ENCODE data around the gene MRPS2. TPM values are rescaled to one million over a fixed set of nuclear protein-coding genes. Genes with fewer than 3 reads are reported as not detected.

MRPS2 gene
- total RNA-seq, 4 donors from 2014 or later: 21.4 to 37.6 (median 25.6) TPM

- H3K4me3 ChIP-seq: no peak overlapping the region
- H3K27ac ChIP-seq: no peak overlapping the region
- 83% methylated on average over 5 of the region's 11 CpGs; no CpG with 5 or more reads in 1 of the 2 donors for WGBS, 2 donors (ENCODE audit: low coverage in 1 of 2)
- no peaks in the 10 kb centered on the region for H3K9me3 ChIP-seq
- TF ChIP-seq CTCF (IDR thresholded peaks at IDR 0.05): no peak
- TF ChIP-seq POLR2A (IDR thresholded peaks at IDR 0.05): no peak
- TF ChIP-seq POLR2AphosphoS5 (IDR thresholded peaks at IDR 0.05): no peak
- TF ChIP-seq EP300 (IDR thresholded peaks at IDR 0.05): no peak
- H3K27me3 ChIP-seq: peaks cover 73% of the 10 kb centered on the region
- no peaks in the 10 kb centered on the region for H3K36me3 ChIP-seq
- ATAC-seq: no peak
- H3K4me1 ChIP-seq: no peaks in the 10 kb centered on the region
These were observed 21.2 kb downstream of the MRPS2 start for GRCh38 chr9:135521608-135522095.

- peaks cover 77% of the 10 kb centered on the region for H3K27me3 ChIP-seq
- H3K4me3 ChIP-seq: no peak overlapping the region
- ATAC-seq: no peak
- no peak overlapping the region for H3K27ac ChIP-seq
- 50 to 75% methylated on average over 2 to 8 of the region's 16 CpGs for WGBS, 2 donors (ENCODE audit: low coverage in 1 of 2)
- H3K9me3 ChIP-seq: no peaks in the 10 kb centered on the region
- TF ChIP-seq CTCF (IDR thresholded peaks at IDR 0.05) (no peak), POLR2AphosphoS5 (IDR thresholded peaks at IDR 0.05) (no peak), POLR2A (IDR thresholded peaks at IDR 0.05) (no peak), EP300 (IDR thresholded peaks at IDR 0.05) (no peak)
- H3K4me1 ChIP-seq: no peaks in the 10 kb centered on the region
- no peaks in the 10 kb centered on the region for H3K36me3 ChIP-seq
These were observed 21.8 kb downstream of the MRPS2 start for GRCh38 chr9:135522137-135522877.

- H3K4me1 ChIP-seq: no peaks in the 10 kb centered on the region
These were observed 22.4 kb downstream of the MRPS2 start for GRCh38 chr9:135522931-135523330.

GRCh38 chr9:135523521-135524129, 23.1 kb downstream of the MRPS2 start:
- WGBS, 2 donors (ENCODE audit: low coverage in 1 of 2): no CpG with 5 or more reads among the region's 21 CpGs

More at GRCh38 chr9:135522931-135523330, 22.4 kb downstream of the MRPS2 start:
- H3K4me3 ChIP-seq: no peak overlapping the region
- peaks cover 78% of the 10 kb centered on the region for H3K27me3 ChIP-seq
- no peak overlapping the region for H3K27ac ChIP-seq
- WGBS, 2 donors (ENCODE audit: low coverage in 1 of 2): 0% methylated on average over 1 of the region's 17 CpGs; no CpG with 5 or more reads in 1 of the 2 donors
- no peaks in the 10 kb centered on the region for H3K9me3 ChIP-seq
- no peak for ATAC-seq
- no peaks in the 10 kb centered on the region for H3K36me3 ChIP-seq
- TF ChIP-seq POLR2A (IDR thresholded peaks at IDR 0.05) (no peak), POLR2AphosphoS5 (IDR thresholded peaks at IDR 0.05) (no peak), EP300 (IDR thresholded peaks at IDR 0.05) (no peak), CTCF (IDR thresholded peaks at IDR 0.05) (no peak)

More at GRCh38 chr9:135523521-135524129, 23.1 kb downstream of the MRPS2 start:
- H3K9me3 ChIP-seq: no peaks in the 10 kb centered on the region
- no peak overlapping the region for H3K27ac ChIP-seq
- no peaks in the 10 kb centered on the region for H3K4me1 ChIP-seq
- no peak overlapping the region for H3K4me3 ChIP-seq
- TF ChIP-seq POLR2A (IDR thresholded peaks at IDR 0.05) (no peak), POLR2AphosphoS5 (IDR thresholded peaks at IDR 0.05) (no peak), CTCF (IDR thresholded peaks at IDR 0.05) (no peak), EP300 (IDR thresholded peaks at IDR 0.05) (no peak)
- ATAC-seq: no peak
- H3K27me3 ChIP-seq: peaks cover 71% of the 10 kb centered on the region
- H3K36me3 ChIP-seq: no peaks in the 10 kb centered on the region

Measured in gastroesophageal sphincter (tissue), 4 donors.